HG03095 (cell line): Measurements from ENCODE around the gene ADCYAP1R1.
"Not testable (repeated sequence)": the region's sequence is repeated elsewhere in the genome, so short reads cannot be mapped to it uniquely, and the experiment has no call there.

Experiments
- ATAC-seq: cut with Tn5 transposase; IDR thresholded peaks from one replicate; pipeline ENCODE4 v1.9.1; 2021; ENCODE audit warnings: moderate library complexity; ENCODE audit not compliant: unreplicated experiment

Gene ADCYAP1R1

DNA sequence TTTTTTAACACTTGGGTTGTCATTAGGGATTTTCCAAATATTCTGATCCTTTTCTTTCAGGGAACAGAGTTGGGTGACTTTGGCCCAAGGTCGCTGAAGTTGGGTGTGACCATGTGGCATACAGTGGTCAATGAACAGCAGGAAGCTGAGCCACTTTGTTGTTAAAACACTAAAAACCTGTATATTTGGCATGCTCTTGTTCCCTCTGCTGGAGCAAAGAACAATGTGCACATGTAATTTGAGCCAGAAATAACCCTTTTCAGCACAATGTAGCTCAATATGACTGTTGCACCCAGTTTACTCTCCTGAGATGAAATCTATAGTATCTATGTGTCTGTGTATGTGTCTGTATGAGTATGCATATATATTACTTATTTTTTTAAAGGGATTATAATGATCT is 74.9 kb downstream of the ADCYAP1R1 start:
- ATAC-seq: no peak

DNA sequence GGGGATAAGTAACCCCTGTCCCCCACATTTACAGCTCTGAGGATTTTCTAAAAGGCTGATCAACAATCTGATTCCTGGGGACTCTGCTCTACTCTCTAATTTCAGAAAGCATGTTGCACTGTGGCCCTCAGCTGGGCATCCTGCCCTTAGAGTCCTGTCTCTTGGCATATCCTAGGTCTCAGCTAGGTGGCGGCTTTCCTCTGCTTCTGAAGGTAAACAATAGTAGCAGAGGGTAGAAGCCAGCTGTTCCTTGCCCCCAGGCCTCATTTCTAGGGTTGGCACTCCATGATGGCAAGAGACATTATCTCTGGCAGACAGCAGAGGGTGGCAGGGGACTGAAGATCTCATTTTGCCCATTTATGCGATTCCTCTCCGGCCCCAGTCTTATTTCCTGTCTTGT is 77.0 kb downstream of the ADCYAP1R1 start:
- ATAC-seq: no peak

DNA sequence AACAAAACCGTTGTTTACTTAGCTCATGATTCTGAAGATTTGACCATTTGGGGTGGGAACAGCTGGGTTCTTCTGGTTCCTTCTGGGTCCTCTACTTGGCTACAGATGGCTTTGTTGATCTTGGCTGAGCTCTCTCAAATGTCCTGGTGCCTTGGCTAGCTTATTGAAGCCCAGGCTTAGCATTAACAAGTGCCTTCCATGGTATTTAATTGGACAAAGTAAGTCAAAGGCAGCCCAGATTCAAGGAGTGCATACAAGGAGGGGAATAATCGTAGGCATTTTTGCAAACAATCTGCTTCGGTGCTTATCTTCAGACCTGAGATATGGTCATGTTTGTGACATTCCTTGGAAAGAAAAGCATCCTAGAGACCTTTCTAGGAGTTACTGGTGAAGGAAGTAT is 81.4 kb downstream of the ADCYAP1R1 start:
- ATAC-seq: no peak

DNA sequence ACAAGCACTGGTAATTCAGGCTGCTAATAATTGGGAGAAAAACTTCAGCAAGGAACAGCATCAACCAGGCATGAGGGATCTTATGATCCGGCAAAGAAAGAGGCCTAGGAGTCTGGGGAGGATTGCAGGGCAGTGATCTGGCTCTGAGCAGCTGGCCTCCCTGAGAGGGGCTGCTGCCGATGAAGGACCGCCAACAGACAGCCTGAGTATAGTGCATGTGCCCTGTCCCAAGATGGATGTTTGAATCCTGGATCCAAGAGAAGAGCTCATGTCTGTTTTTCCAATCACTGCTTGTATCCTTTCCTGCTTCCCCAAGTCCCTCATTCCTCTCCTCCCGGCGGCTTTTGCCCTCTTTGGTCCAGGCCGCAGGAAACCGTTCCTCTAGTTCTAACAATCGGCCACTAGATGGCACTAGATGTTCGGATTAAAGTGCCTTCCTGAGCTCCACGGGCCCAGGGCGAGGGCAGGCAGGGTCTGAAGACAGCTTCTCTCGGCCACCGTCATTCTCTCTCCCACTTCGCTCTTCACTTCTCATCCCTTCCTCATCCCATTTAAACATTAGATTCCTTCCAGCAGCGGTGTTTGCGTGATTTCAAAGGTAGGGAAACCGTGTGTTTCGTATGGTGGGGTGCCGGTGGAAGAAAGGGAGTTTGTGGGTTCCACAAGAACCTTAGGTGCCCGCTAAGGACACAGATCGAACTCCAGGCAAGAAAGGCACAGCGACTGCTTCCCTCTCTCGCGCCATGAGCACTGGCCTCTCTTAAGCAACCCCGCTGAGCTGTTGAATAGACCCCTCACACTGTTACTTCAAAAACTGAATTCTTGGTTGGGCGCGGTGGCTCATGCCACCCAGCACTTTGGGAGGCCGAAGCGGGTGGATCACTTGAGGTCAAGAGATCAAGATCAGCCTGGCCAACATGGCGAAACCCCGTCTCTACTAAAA is 82.4 kb downstream of the ADCYAP1R1 start:
- ATAC-seq: peak; percentile 94

DNA sequence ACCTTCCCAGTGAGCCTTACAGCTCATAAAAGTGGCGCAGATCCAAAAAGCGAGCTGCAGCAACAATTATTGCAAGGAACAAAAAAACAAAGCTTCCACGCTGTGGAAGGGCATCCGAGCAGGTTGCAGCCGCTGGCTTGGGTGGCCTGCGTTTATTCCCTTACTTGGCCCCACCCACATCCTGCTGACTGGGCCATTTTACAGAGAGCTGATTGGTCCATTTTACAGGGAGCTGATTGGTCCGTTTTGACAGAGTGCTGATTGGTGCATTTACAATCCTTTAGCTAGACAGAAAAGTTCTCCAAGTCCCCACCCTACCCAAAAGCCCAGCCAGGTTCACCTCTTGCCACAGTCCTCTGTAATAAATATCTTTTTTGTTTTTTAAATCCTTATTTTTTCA is 85.1 kb downstream of the ADCYAP1R1 start:
- no peak for ATAC-seq

DNA sequence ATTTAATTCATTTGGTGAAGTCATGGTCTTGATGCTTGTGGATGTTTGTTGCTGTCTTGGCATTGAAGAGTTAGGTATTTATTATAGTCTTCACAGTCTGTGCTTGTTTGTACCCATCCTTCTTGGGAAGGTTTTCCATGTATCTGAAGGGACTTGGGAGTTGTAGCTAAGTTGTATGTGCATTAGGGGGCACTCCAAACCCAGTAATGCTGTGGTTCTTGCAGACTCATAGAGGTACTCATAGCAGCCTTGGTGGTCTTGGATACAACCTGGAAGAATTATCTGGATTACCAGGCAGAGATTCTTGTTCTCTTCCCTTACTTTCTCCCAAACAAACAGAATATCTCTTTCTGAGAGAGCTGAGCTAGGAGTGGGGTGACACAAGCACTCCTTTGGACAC is 93.2 kb downstream of the ADCYAP1R1 start:
- no peak for ATAC-seq

DNA sequence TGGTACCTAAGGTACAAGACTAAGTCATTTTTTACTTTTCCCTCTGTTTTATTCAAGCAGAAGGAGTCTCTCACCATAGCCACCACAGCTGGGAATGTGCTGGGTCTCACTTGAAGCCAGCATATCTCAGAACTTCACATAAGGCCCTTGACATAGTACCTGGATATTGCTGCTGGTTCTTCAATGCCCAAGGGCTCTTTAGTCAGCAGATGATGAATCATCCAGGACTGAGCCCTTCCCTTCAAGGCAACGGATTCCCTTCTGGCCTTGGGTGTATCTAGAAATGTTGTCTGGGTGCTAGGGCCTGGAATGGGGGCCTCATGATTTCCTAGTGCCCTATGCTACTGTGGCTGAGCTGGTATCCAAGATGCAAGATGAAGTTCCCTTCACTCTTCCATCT is 93.9 kb downstream of the ADCYAP1R1 start:
- ATAC-seq: no peak

DNA sequence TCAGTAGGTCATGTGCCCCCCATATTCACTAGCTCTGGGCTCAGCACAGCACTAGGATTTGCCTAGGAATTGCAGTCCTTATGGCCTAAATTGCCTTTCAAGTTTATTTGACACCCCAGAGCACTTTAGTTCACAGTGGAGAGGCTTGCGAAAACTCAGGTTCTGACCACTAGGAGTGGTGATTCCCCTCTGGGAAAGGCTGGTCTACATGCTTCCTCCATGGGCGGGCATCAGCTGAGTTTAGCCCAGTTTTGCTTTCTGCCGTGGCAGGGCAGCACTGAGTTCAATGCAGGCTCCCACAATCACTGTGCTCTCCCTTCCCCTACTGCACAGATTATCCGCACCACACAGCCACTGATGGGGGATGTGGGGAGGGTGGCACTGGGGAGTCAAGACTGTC is 94.4 kb downstream of the ADCYAP1R1 start:
- no peak for ATAC-seq

DNA sequence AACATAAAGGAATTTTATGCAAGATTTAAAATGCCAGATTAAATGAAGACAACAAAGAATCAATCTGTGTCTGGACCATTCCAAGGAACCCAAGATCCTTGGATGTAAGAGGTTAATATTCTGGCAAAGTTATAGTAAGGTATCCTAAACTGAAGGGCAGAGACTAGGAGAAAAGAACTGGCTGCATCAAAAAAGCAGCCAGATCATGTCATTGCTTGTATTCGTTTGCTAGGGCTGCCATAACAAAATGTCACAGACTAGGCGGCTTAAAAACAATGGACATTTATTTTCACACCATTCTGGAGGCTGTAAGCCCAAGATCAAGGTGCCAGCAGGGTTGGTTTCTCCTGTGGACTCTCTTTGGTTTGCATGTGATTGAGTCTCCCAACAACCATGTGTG is 99.7 kb downstream of the ADCYAP1R1 start:
- no peak for ATAC-seq

DNA sequence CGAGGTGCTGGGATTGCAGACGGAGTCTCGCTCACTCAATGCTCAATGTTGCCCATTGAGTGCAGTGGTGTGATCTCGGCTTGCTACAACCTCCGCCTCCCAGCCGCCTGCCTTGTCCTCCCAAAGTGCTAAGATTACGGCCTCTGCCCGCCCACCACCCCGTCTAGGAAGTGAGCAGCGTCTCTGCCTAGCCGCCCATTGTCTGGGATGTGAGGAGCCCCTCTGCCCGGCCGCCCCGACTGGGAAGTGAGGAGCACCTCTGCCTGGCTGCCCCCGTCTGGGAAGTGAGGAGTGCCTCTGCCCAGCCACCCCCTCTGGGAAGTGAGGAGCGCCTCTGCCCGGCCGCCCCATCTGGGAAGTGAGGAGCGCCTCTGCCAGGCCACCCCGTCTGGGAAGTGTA is 101.2 kb downstream of the ADCYAP1R1 start:
- ATAC-seq: not testable (repeated sequence)

DNA sequence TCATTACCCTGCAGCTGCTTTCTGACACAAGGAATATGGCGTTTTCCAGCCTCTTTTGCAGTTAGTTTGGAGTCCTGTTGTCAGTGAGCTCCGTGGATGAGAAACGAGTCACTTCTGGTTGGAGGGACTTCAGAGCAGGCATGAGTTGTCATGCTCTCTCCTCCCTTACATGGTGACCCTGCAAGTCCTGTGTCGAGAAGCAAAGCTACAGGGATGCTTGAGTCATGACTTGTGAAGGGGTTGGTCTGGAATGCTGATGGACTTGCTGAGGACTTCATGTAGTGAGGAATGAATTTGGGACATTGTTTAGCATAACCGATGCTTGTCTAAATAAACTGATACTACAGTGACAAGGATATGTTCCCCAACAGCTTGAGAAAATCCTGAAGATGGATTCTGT is 108.8 kb downstream of the ADCYAP1R1 start:
- no peak for ATAC-seq
